GM20000 (cell line): ENCODE data around the gene MED14.

ENCODE experiments used
- DNase-seq: peaks from one replicate; pipeline ENCODE4 v3.0.0; 2012; ENCODE audit warnings: low spot score
- TF ChIP-seq, protein P1 (sequence below): IDR thresholded peaks from 2 replicates; pipeline ENCODE4 v1.5.1; 2012; ENCODE audit warnings: mild to moderate bottlenecking, control low read depth; ENCODE audit errors: extremely low read depth, missing control alignments

Gene MED14

DNA sequence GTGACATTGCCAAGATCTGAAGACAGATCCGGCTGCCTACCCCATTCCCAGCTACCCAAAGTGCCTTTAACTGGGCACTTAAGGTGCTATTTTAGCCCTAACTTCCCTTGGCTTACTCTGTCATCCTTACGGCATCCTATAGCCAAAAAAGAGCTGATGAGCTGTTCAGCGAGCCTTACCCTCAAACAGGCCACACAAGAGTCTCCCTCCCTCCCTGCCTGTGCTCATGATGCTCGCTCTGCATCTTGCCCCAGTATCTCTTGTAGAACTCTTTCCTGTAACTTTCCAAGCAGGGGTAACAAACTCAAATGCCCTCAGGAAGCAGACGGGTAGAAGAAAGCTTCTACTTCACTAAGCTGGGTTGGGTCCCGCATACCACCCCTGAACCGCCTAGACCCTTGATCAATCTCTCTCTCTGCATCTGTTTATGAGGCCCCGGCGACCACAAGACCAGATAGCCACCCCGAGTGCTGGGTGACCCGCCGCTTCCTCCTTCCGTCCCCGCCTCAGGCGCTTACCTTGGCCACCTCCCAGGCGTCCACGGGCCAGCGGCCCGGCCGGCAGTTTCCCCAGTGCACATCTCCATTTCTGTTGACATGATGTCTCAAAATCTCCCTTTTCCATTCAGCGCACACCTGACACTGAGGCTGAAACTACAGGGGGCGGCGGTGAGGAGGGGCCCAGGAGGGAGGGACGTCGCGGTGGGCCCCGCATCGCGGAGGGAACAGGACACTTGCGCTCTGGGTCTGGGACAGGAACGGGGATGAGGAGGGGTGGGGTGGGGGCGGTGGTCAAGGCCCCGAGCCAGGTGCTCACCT, 88.6 kb downstream of the MED14 start:
- peak; percentile 32 for DNase-seq
- TF ChIP-seq, protein P1, sequence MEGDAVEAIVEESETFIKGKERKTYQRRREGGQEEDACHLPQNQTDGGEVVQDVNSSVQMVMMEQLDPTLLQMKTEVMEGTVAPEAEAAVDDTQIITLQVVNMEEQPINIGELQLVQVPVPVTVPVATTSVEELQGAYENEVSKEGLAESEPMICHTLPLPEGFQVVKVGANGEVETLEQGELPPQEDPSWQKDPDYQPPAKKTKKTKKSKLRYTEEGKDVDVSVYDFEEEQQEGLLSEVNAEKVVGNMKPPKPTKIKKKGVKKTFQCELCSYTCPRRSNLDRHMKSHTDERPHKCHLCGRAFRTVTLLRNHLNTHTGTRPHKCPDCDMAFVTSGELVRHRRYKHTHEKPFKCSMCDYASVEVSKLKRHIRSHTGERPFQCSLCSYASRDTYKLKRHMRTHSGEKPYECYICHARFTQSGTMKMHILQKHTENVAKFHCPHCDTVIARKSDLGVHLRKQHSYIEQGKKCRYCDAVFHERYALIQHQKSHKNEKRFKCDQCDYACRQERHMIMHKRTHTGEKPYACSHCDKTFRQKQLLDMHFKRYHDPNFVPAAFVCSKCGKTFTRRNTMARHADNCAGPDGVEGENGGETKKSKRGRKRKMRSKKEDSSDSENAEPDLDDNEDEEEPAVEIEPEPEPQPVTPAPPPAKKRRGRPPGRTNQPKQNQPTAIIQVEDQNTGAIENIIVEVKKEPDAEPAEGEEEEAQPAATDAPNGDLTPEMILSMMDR: no peak

DNA sequence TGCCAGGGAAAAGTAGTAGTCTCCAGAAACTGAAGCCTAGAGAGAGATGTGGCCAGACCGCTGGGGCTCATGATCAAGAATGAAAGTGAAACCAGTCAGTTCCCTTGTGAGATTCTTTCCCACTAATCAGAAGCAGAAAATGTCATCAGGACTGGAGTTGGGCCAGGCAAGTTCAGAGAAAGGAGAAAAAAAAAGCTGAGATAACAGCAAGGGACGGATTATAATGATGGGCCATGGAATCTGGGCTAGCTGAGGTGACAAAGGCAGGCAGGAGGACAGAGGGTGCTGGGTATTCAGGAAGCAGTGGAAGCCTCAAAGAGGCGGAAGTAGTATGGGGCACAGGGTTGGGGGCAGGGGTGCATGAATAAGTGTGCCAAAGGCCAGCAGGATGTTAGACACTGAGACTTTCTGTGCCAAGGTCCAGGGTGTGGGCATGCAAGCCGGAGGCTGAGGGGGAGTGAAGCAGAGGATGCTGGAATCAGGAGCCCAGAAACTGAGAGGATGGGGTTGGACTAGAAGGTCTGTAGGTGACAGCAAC, 90.5 kb downstream of the MED14 start:
- peak; percentile 47 for DNase-seq
- TF ChIP-seq, protein P1: no peak

- DNase-seq: no peak
- TF ChIP-seq, protein P1: no peak
These were observed 91.2 kb downstream of the MED14 start for GRCh38 chrX:40644176-40644575.

DNA sequence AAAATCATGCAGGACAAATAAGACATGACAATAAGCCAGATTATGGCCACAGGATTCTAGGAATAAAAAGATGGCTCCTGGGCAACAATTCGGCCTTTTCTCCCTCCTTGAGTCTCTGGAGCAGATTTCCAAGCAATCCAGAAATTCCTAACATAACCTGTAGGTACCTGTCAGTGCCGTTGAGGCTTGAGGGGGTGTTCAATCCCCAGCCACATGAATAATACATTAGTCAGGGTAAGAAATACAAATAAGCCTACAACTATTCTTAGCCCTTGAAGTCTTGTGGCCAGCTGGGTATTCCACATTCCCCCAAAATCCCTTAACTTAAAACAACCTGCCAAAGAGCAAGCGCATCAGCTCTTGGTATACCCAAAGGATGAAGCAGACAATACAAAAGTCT, 97.7 kb downstream of the MED14 start:
- TF ChIP-seq, protein P1: no peak
- no peak for DNase-seq

DNA sequence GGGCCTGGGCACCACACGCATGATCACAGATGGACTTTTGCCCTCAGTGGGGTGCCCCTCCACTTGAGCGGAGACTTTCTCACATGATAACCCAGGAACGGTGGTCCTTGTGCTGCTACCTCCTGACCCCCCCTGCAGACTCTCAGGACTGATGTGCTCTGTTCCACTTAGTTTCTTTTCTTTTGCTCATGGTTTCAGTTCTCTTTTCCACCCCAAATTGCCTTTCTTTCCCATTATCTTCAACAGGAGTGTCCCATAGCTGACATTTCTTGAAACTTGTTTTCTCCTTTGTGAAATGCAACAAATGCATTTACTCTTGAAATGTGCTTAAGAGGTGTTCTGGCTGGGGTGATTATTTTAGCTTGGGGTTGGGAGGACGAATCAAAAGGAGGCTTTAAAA, 103.1 kb downstream of the MED14 start:
- TF ChIP-seq, protein P1: no peak
- DNase-seq: no peak

DNA sequence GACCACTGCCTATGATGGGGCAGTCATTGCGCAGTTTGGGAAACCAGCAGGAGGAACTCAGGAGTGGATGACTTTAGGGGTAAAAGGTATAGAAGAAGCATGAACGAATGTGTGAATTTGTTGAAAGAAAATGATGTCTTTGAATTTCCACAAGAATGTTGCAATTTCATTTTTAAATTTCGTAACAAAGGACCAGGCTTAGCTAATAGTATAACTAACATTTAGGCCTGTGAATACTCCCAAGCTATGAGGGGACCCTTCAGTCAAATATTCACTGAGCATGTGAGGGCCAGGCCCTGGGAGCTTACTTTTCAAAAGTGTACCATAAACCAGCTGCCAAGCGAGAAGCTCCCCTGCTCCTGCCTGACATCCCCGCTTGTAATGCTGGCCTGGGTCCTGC, 106.8 kb downstream of the MED14 start:
- TF ChIP-seq, protein P1: no peak
- no peak for DNase-seq

DNA sequence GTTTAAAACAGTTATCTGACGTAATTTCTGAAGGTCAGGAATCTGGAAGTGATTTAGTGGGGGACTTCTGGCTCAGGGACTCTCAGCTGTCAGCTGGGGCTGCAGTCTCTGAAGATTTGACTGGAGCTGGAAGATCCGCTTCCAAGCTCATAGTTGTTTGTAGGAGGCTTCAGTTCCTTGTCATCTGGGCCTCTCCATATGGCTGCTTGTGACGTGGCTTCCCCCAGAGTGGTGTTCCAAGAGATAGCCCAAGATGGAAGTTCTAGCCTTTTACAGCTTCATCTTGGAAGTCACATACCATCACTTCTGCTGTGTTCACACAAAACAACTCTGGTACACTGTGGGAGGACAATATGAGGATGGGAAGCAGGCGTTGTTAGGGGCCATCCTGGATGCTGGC, 110.0 kb downstream of the MED14 start:
- no peak for DNase-seq
- TF ChIP-seq, protein P1: no peak
